Mesodermal cell (in vitro differentiated cells): ENCODE data around the gene STRIT1. TPM values are rescaled to one million over a fixed set of nuclear protein-coding genes. Genes with fewer than 3 reads are reported as not detected.

ENCODE experiments used
- H3K27ac ChIP-seq: 2 replicates; pipeline ENCODE4 v1.7.0; 2013; ENCODE audit warnings: mild to moderate bottlenecking, low read depth, low read length, moderate library complexity; ENCODE audit not compliant: severe bottlenecking
- H3K36me3 ChIP-seq: 2 replicates; pipeline ENCODE4 v1.7.1; 2013; ENCODE audit warnings: mild to moderate bottlenecking, low read length, moderate library complexity; ENCODE audit not compliant: control insufficient read depth, insufficient read depth
- H3K4me1 ChIP-seq: one replicate; pipeline ENCODE4 v1.7.1; 2013; ENCODE audit warnings: mild to moderate bottlenecking, low read length; ENCODE audit not compliant: insufficient read depth, control insufficient read depth, poor library complexity, severe bottlenecking
- H3K4me3 ChIP-seq: 2 replicates; pipeline ENCODE4 v1.7.0; 2013; ENCODE audit warnings: low read length, control low read depth, mild to moderate bottlenecking; ENCODE audit not compliant: insufficient read depth, poor library complexity, severe bottlenecking; ENCODE audit errors: extremely low read depth
- H3K9me3 ChIP-seq: 2 replicates; pipeline ENCODE4 v1.7.1; 2013; ENCODE audit warnings: mild to moderate bottlenecking, low read length, moderate library complexity; ENCODE audit not compliant: control insufficient read depth
- WGBS, 2 experiments: methylation state at CpG; one replicate each; pipeline ENCODE4 v1.1.5; 2013; ENCODE audit warnings: missing lambda C conversion rate in 2 of 2; ENCODE audit not compliant: insufficient coverage in 2 of 2; 5-methylcytosine and 5-hydroxymethylcytosine counted together
- polyA plus RNA-seq, 2 experiments: library from polyadenylated mRNA; stranded (reverse); fragments of 50-300 nt; gene quantifications; one replicate each; pipeline ENCODE4 v1.2.3, GENCODE V29; 2013

STRIT1 gene
- polyA plus RNA-seq (2013, experiment 1 of 2): not detected
- polyA plus RNA-seq (2013, experiment 2 of 2): not detected

GRCh38 chr3:155293516-155293915 lies at the start of gene STRIT1:
Gene STRIT1 (minus strand): TSS chr3:155293683.
- WGBS, 2 experiments: 69 to 83% methylated on average over 2 to 4 of the region's 6 CpGs
- Histone ChIP-seq H3K9me3 (peaks cover 6% of the 10 kb centered on the region), H3K4me1 (no peaks in the 10 kb centered on the region), H3K4me3 (no peak within 1 kb of the TSS), H3K36me3 (no peaks in the 10 kb centered on the region), H3K27ac (no peak within 1 kb of the TSS)

- Histone ChIP-seq H3K9me3 (no peaks in the 10 kb centered on the region), H3K27ac (no peak overlapping the region), H3K4me1 (no peaks in the 10 kb centered on the region), H3K36me3 (no peaks in the 10 kb centered on the region), H3K4me3 (no peak overlapping the region)
- 9 to 56% methylated on average over 2 to 3 of the region's 3 CpGs for WGBS, 2 experiments
Measured at GRCh38 chr3:155342344-155342743, 48.9 kb upstream of the STRIT1 start.

GRCh38 chr3:155339052-155339451 lies 45.6 kb upstream of the STRIT1 start:
- Histone ChIP-seq H3K27ac (no peak overlapping the region), H3K9me3 (no peaks in the 10 kb centered on the region), H3K36me3 (no peaks in the 10 kb centered on the region), H3K4me3 (no peak overlapping the region), H3K4me1 (no peaks in the 10 kb centered on the region)

GRCh38 chr3:155335724-155336354 lies 42.4 kb upstream of the STRIT1 start:
- H3K9me3 ChIP-seq: no peaks in the 10 kb centered on the region
- H3K36me3 ChIP-seq: no peaks in the 10 kb centered on the region
- H3K4me1 ChIP-seq: no peaks in the 10 kb centered on the region
- no peak overlapping the region for H3K27ac ChIP-seq
- H3K4me3 ChIP-seq: no peak overlapping the region
- WGBS, 2 experiments: 86 to 92% methylated on average over 2 to 3 of the region's 3 CpGs

GRCh38 chr3:155334914-155335723 lies 41.6 kb upstream of the STRIT1 start:
- Histone ChIP-seq H3K27ac (peak overlapping the region; percentile 26), H3K9me3 (no peaks in the 10 kb centered on the region), H3K4me1 (no peaks in the 10 kb centered on the region), H3K4me3 (no peak overlapping the region), H3K36me3 (no peaks in the 10 kb centered on the region)
- 86 to 93% methylated on average over 3 to 4 of the region's 6 CpGs for WGBS, 2 experiments

GRCh38 chr3:155334215-155334913 lies 40.9 kb upstream of the STRIT1 start:
- Histone ChIP-seq H3K27ac (no peak overlapping the region), H3K36me3 (no peaks in the 10 kb centered on the region), H3K9me3 (no peaks in the 10 kb centered on the region), H3K4me1 (no peaks in the 10 kb centered on the region), H3K4me3 (no peak overlapping the region)
- 86 to 100% methylated on average over 1 of the region's 3 CpGs for WGBS, 2 experiments

GRCh38 chr3:155332716-155333115 lies 39.2 kb upstream of the STRIT1 start:
- Histone ChIP-seq H3K9me3 (no peaks in the 10 kb centered on the region), H3K36me3 (no peaks in the 10 kb centered on the region), H3K4me1 (no peaks in the 10 kb centered on the region), H3K4me3 (no peak overlapping the region), H3K27ac (no peak overlapping the region)
- 88 to 95% methylated on average over 4 of the region's 4 CpGs for whole genome bisulfite sequencing, 2 experiments

GRCh38 chr3:155331078-155331477 lies 37.6 kb upstream of the STRIT1 start:
- H3K4me1 ChIP-seq: no peaks in the 10 kb centered on the region
- no CpG with 5 or more reads among the region's 2 CpGs for WGBS, 2 experiments
- H3K27ac ChIP-seq: no peak overlapping the region
- no peak overlapping the region for H3K4me3 ChIP-seq
- H3K9me3 ChIP-seq: no peaks in the 10 kb centered on the region
- no peaks in the 10 kb centered on the region for H3K36me3 ChIP-seq

GRCh38 chr3:155330370-155330769 lies 36.9 kb upstream of the STRIT1 start:
- no peak overlapping the region for H3K27ac ChIP-seq
- H3K9me3 ChIP-seq: no peaks in the 10 kb centered on the region
- H3K4me1 ChIP-seq: no peaks in the 10 kb centered on the region
- H3K4me3 ChIP-seq: no peak overlapping the region
- no peaks in the 10 kb centered on the region for H3K36me3 ChIP-seq

GRCh38 chr3:155329513-155330048 lies 36.1 kb upstream of the STRIT1 start:
- H3K27ac ChIP-seq: no peak overlapping the region
- no peaks in the 10 kb centered on the region for H3K9me3 ChIP-seq
- no peak overlapping the region for H3K4me3 ChIP-seq
- no peaks in the 10 kb centered on the region for H3K4me1 ChIP-seq
- 92 to 95% methylated on average over 2 to 3 of the region's 6 CpGs for WGBS, 2 experiments
- no peaks in the 10 kb centered on the region for H3K36me3 ChIP-seq
